ENCODE data around the gene C15orf62.

DNA sequence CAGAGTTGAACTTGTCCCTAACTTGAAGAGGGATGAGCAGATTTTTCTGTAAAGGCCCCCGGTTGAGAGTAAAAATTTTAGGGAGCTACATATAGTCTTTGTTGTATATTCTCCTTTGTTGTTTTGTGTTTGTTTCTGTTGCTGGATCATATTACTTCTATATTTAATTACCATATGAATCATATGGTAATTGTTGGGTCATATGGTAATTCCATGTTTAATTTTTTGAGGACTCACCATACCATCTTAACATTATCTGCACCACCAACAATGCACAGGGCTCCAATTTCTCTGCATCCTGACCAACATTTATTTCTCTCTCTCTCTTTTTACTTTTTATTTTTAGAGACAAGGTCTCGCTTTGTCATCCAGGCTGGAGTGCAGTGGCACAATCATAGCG lies 29.7 kb downstream of the C15orf62 start:
- TF ChIP-seq CTCF (IDR thresholded peaks at IDR 0.05) = no peak
- TF ChIP-seq ZFX (IDR thresholded peaks at IDR 0.05; ENCODE audit: borderline replicate concordance) = no peak
